Heart left ventricle (tissue), 16 donors: Measurements from ENCODE around the gene IFRD1. TPM values are rescaled to one million over a fixed set of nuclear protein-coding genes. Genes with fewer than 3 reads are reported as not detected.

Source experiments
- ATAC-seq, 4 donors: fragments of 200-7000 bp; cut with Tn5 transposase; one replicate each; pipeline ENCODE4 v1.9.1; 2020 to 2022; ENCODE audit warnings: moderate library complexity in 4 of 4, mild to moderate bottlenecking in 3 of 4, moderate number of reproducible peaks in 1 of 4
- DNase-seq, 5 donors: peaks; one replicate each; pipeline ENCODE4 v3.0.0-alpha.2; 2020
- H3K27ac ChIP-seq, 12 donors: fragments of 200-600 bp; sonication (generic) in 4 of 12; one replicate each; pipeline versions ENCODE4 v1.5.0 to v1.8.0; 2016 to 2022; ENCODE audit warnings: mild to moderate bottlenecking in 2 of 12
- H3K27me3 ChIP-seq, 9 donors: fragments of 200-600 bp; sonication (generic) in 2 of 9; one replicate each; pipeline versions ENCODE4 v1.5.1 to v1.8.0; 2016 to 2022; ENCODE audit warnings: mild to moderate bottlenecking in 3 of 9
- H3K36me3 ChIP-seq, 9 donors: fragments of 200-600 bp; sonication (generic) in 2 of 9; one replicate each; pipeline versions ENCODE4 v1.5.0 to v1.8.0; 2018 to 2022; ENCODE audit warnings: mild to moderate bottlenecking in 2 of 9
- H3K4me1 ChIP-seq, 12 donors: fragments of 200-600 bp; sonication (generic) in 4 of 12; one replicate each; pipeline versions ENCODE4 v1.5.0 to v1.8.0; 2016 to 2022; ENCODE audit warnings: mild to moderate bottlenecking in 3 of 12
- H3K4me3 ChIP-seq, 12 donors: fragments of 200-600 bp; sonication (generic) in 4 of 12; one replicate each; pipeline versions ENCODE4 v1.5.0 to v1.8.0; 2017 to 2022; ENCODE audit warnings: mild to moderate bottlenecking in 9 of 12, moderate library complexity in 4 of 12
- H3K9me3 ChIP-seq, 12 donors: fragments of 200-600 bp; sonication (generic) in 4 of 12; one replicate each; pipeline versions ENCODE4 v1.5.0 to v1.8.0; 2016 to 2022; ENCODE audit warnings: mild to moderate bottlenecking in 1 of 12
- CTCF ChIP-seq, 12 donors: fragments of 200-600 bp; sonication (generic) in 4 of 12; IDR thresholded peaks; one replicate each; pipeline versions ENCODE4 v1.5.0 to v1.8.0; 2018 to 2022; ENCODE audit warnings: antibody characterized with exemption in 12 of 12, mild to moderate bottlenecking in 5 of 12
- POLR2A ChIP-seq, 2 donors: fragments of 450-650 bp; IDR thresholded peaks; one replicate each; pipeline ENCODE4 v1.6.1; 2017; ENCODE audit warnings: antibody characterized with exemption in 2 of 2, mild to moderate bottlenecking in 2 of 2, moderate library complexity in 2 of 2
- WGBS, 4 donors: extraction: QIAGEN DNeasy Blood & Tissue Kit in 2 of 4; methylation state at CpG; one replicate each; pipeline versions ENCODE4 v1.1.5 to v1.1.7; 2013 to 2018; 5-methylcytosine and 5-hydroxymethylcytosine counted together
- intact Hi-C, 10 donors: fragments of 100-400 bp; cut with DNase I; formaldehyde crosslinking; loops; one replicate each; pipeline versions ENCODE4 v1.11.1 to v1.14.2; 2022
- polyA plus RNA-seq, 2 donors: library from polyadenylated mRNA; stranded (reverse); fragments of 200-250 nt; gene quantifications; one replicate each; pipeline ENCODE4 v1.2.3, GENCODE V29; 2013
- total RNA-seq, 9 donors: library from RNA; depleted of rRNA in 2 of 9; stranded (reverse); fragments of >200 nt in 2 of 9; fragmentation: NEBNext Ultra II Directional in 3 of 9; extraction: Animal tissue kit (Norgen Biotek cat#: 25700) in 3 of 9; gene quantifications; one replicate each; pipeline versions ENCODE4 v1.1.0 to v1.2.4, GENCODE V29; 2016 to 2023
- donor health status: ischemic (EF 13 %, LVEDD 7.1; RV severe dilation, severe dysfunction).
- donor health status: healthy with polysubstance abuse.
- donor health status: DM: no; HTN: yes; CAD: no.
- donor health status: DM: no; HTN: no; CAD: no.
- donor health status: ischemic (EF 25% LVEDD 6.9; RV normal size, moderate dysfunction).
- donor health status: ischemic (EF 25% LVEDD 5.7; RV mildly dilated, moderate dysfunction).
- donor health status: healthy.
- donor health status: DM: yes; HTN: yes; CAD: no.
- donor health status: ischemic (EF 35%, LVEDD 5.7; RV mildly dilated, moderate dysfunction).
- donor health status: nonischemic (EF 11% LVEDD 7.7; RV severe dilation, severe dysfunction).
- donor health status: DM: yes; HTN: yes; CAD: no.
- donor health status: PGD.
- donor health status: ischemic (EF 29% LVEDD 5.4; RV normal size, mild dysfunction).
- donor health status: nonischemic (EF 23%, LVEDD 6.1; RV moderate dilation, normal function).

Gene IFRD1
- total and polyA plus RNA-seq, 11 donors = 11.3 to 74.7 (median 28.1) TPM

GRCh38 chr7:112523871-112524270 is 73.6 kb downstream of the IFRD1 start:
- ATAC-seq (peak in 1 of 4 donors; percentile 52), DNase-seq (no peak)
- Histone ChIP-seq H3K27ac (no peak overlapping the region), H3K4me3 (no peak overlapping the region), H3K27me3 (peaks cover 0 to under 1% (median 0%) of the 10 kb centered on the region in 9 donors), H3K4me1 (no peaks in the 10 kb centered on the region), H3K36me3 (no peaks in the 10 kb centered on the region), H3K9me3 (no peaks in the 10 kb centered on the region)
- intact Hi-C loops = no loop called here
- no peak for TF ChIP-seq POLR2A (IDR thresholded peaks at IDR 0.05)
- TF ChIP-seq CTCF (IDR thresholded peaks at IDR 0.05) = no peak
- 62 to 95% (median 83%) methylated on average over 2 of the region's 2 CpGs for WGBS, 4 donors

Other genes with a start within 250 kb of the IFRD1 start
- 10 to 100 TPM in 8 of 9 donors, 1 to 10 TPM in 1; 9.7 to 40.8 (median 17.0) TPM for gene DOCK4, start 244.1 kb upstream of the IFRD1 start, total RNA-seq
- 1 to 10 TPM; 5.1 to 5.8 TPM for gene DOCK4, start 244.1 kb upstream of the IFRD1 start, polyA plus RNA-seq
- gene ZNF277, start 243.8 kb upstream of the IFRD1 start, total RNA-seq = 10 to 100 TPM; 10.3 to 26.5 (median 16.6) TPM
- 10 to 100 TPM; 10.6 to 12.2 TPM for gene ZNF277, start 243.8 kb upstream of the IFRD1 start, polyA plus RNA-seq
- gene LSMEM1, start 30.5 kb downstream of the IFRD1 start, total RNA-seq = 1 to 10 TPM; 1.3 to 7.3 (median 2.7) TPM
- 1 to 10 TPM in 1 of 2 donors, under 1 TPM in 1; 0.40 to 4.0 TPM for gene LSMEM1, start 30.5 kb downstream of the IFRD1 start, polyA plus RNA-seq